IMR-90 (cell line): Measurements from ENCODE around the gene NEK6. TPM values are rescaled to one million over a fixed set of nuclear protein-coding genes. Genes with fewer than 3 reads are reported as not detected.

Source experiments
- ATAC-seq: fragments of 200-7000 bp; cut with Tn5 transposase; 2 replicates; pipeline ENCODE4 v1.9.1; 2020; ENCODE audit warnings: low read depth, mild to moderate bottlenecking, moderate library complexity
- BruUV-seq: library from RNA; stranded (reverse); fragments of 400-500 nt; replicated peaks from 2 replicates; lab custom pipeline; 2021; lab: Mats Ljungman, UMichigan
- CTCF ChIA-PET: fragments of 300-600 bp; formaldehyde crosslinking; extraction: SDS; loops from one replicate; lab custom pipeline; 2021; ENCODE audit warnings: antibody characterized with exemption; lab: Yijun Ruan, JAX
- POLR2A ChIA-PET: fragments of 300-600 bp; sonication (Branson Sonifier 250); formaldehyde crosslinking; loops from one replicate; lab custom pipeline; 2022; ENCODE audit warnings: antibody characterized with exemption; ENCODE audit not compliant: unreplicated experiment; lab: Charles Lee
- DNase-seq: peaks from one replicate; pipeline ENCODE4 v3.0.0; 2013
- H2AFZ ChIP-seq: replicated peaks from 2 replicates; pipeline ENCODE3; 2013; ENCODE audit warnings: low read length, mild to moderate bottlenecking; ENCODE audit not compliant: poor library complexity
- H2AK5ac ChIP-seq: 2 replicates; pipeline ENCODE4 v1.6.1; 2013; ENCODE audit warnings: low read depth, low read length, inconsistent platforms
- H2AK9ac ChIP-seq: replicated peaks from 2 replicates; pipeline ENCODE3; 2013; ENCODE audit warnings: mild to moderate bottlenecking, low read depth, low read length, moderate library complexity; ENCODE audit not compliant: poor library complexity
- H2BK120ac ChIP-seq: 2 replicates; pipeline ENCODE4 v1.6.1; 2013; ENCODE audit warnings: low read depth, low read length, inconsistent platforms
- H2BK15ac ChIP-seq: 3 replicates; pipeline ENCODE4 v1.6.1; 2013; ENCODE audit warnings: low read depth, low read length, inconsistent platforms
- H2BK20ac ChIP-seq: 2 replicates; pipeline ENCODE4 v1.6.1; 2013; ENCODE audit warnings: low read depth, mild to moderate bottlenecking, inconsistent platforms, low read length, moderate library complexity
- H2BK5ac ChIP-seq: 2 replicates; pipeline ENCODE4 v1.6.1; 2013; ENCODE audit warnings: mild to moderate bottlenecking, low read depth, low read length, inconsistent platforms; ENCODE audit not compliant: poor library complexity, severe bottlenecking
- H3K14ac ChIP-seq: replicated peaks from 2 replicates; pipeline ENCODE4 v1.6.1; 2013; ENCODE audit warnings: low read depth, low read length, inconsistent platforms
- H3K18ac ChIP-seq: 2 replicates; pipeline ENCODE4 v1.6.1; 2013; ENCODE audit warnings: low read depth, low read length, control low read depth
- H3K23ac ChIP-seq: 2 replicates; pipeline ENCODE4 v1.6.1; 2013; ENCODE audit warnings: low read depth, low read length, inconsistent platforms
- H3K27ac ChIP-seq: 2 replicates; pipeline ENCODE4 v1.5.1; 2013; ENCODE audit warnings: mild to moderate bottlenecking, control low read depth, low read length; ENCODE audit not compliant: insufficient read depth
- H3K27me3 ChIP-seq: 2 replicates; pipeline ENCODE4 v1.6.1; 2013; ENCODE audit warnings: low read length; ENCODE audit not compliant: control insufficient read depth, insufficient read depth
- H3K36me3 ChIP-seq: 2 replicates; pipeline ENCODE4 v1.6.1; 2013; ENCODE audit warnings: low read length, mixed read lengths; ENCODE audit not compliant: control insufficient read depth, insufficient read depth
- H3K4ac ChIP-seq: 2 replicates; pipeline ENCODE4 v1.6.1; 2013; ENCODE audit warnings: low read depth, low read length, inconsistent platforms
- H3K4me1 ChIP-seq: 2 replicates; pipeline ENCODE4 v1.6.1; 2013; ENCODE audit warnings: low read length, mixed read lengths; ENCODE audit not compliant: control insufficient read depth, insufficient read depth
- H3K4me2 ChIP-seq: 2 replicates; pipeline ENCODE4 v1.6.1; 2013; ENCODE audit warnings: low read depth, mild to moderate bottlenecking, control low read depth, low read length, moderate library complexity
- H3K4me3 ChIP-seq: 2 replicates; pipeline ENCODE4 v1.5.1; 2013; ENCODE audit warnings: low read depth, mild to moderate bottlenecking, control low read depth, low read length, moderate library complexity; ENCODE audit not compliant: insufficient read depth
- H3K56ac ChIP-seq: 2 replicates; pipeline ENCODE4 v1.6.1; 2013; ENCODE audit warnings: low read length, inconsistent platforms; ENCODE audit not compliant: insufficient read depth; ENCODE audit errors: extremely low read depth
- H3K79me1 ChIP-seq, 2 experiments: 2 replicates each; pipeline ENCODE4 v1.6.1; 2013; ENCODE audit warnings: low read length in 2 of 2, inconsistent platforms in 1 of 2, low read depth in 1 of 2
- H3K9ac ChIP-seq: 2 replicates; pipeline ENCODE4 v1.6.1; 2013; ENCODE audit warnings: low read depth, low read length, control low read depth
- H3K9me1 ChIP-seq: 2 replicates; pipeline ENCODE4 v1.6.1; 2013; ENCODE audit warnings: low read length, inconsistent platforms; ENCODE audit not compliant: insufficient read depth
- H3K9me3 ChIP-seq: 2 replicates; pipeline ENCODE4 v1.6.1; 2013; ENCODE audit warnings: low read length; ENCODE audit not compliant: control insufficient read depth, insufficient read depth
- H4K20me1 ChIP-seq: 2 replicates; pipeline ENCODE4 v1.6.1; 2013; ENCODE audit warnings: low read length, inconsistent platforms; ENCODE audit not compliant: insufficient read depth
- H4K5ac ChIP-seq: 2 replicates; pipeline ENCODE4 v1.6.1; 2013; ENCODE audit warnings: mild to moderate bottlenecking, low read depth, low read length, control low read depth
- H4K8ac ChIP-seq, 2 experiments: 2 replicates each; pipeline ENCODE4 v1.6.1; 2013; ENCODE audit warnings: low read depth in 2 of 2, low read length in 2 of 2, control low read depth in 1 of 2, inconsistent platforms in 1 of 2
- H4K91ac ChIP-seq: 2 replicates; pipeline ENCODE4 v1.6.1; 2013; ENCODE audit warnings: low read depth, low read length, inconsistent platforms; ENCODE audit not compliant: insufficient read depth
- CEBPB ChIP-seq: IDR thresholded peaks from 2 replicates; pipeline ENCODE4 v1.6.1; 2012; ENCODE audit warnings: low read depth, low read length, improper control_type of control experiment
- CHD1 ChIP-seq: IDR thresholded peaks from 2 replicates; pipeline ENCODE4 v1.6.1; 2012; ENCODE audit warnings: low read depth, low read length, improper control_type of control experiment
- CTCF ChIP-seq: conservative IDR thresholded peaks from 2 replicates; pipeline ENCODE4 v1.5.1; 2012; ENCODE audit warnings: mild to moderate bottlenecking, low read depth, low read length, improper control_type of control experiment
- ELK1 ChIP-seq: fragments of 150-350 bp; IDR thresholded peaks from 2 replicates; pipeline ENCODE4 v1.6.1; 2016; ENCODE audit warnings: low read depth, mild to moderate bottlenecking, low read length, moderate library complexity, borderline replicate concordance
- MAFK ChIP-seq: IDR thresholded peaks from 2 replicates; pipeline ENCODE4 v1.6.1; 2012; ENCODE audit warnings: low read depth, low read length, improper control_type of control experiment
- MAZ ChIP-seq: IDR thresholded peaks from 2 replicates; pipeline ENCODE4 v1.6.1; 2012; ENCODE audit warnings: low read depth, mild to moderate bottlenecking, low read length, improper control_type of control experiment, moderate library complexity, borderline replicate concordance
- MXI1 ChIP-seq: IDR thresholded peaks from 2 replicates; pipeline ENCODE4 v1.6.1; 2012; ENCODE audit warnings: low read depth, mild to moderate bottlenecking, low read length, moderate library complexity, borderline replicate concordance
- NFE2L2 ChIP-seq: fragments of 150-350 bp; IDR thresholded peaks from 2 replicates; pipeline ENCODE4 v1.6.1; 2016; ENCODE audit warnings: low read depth, mild to moderate bottlenecking, low read length
- POLR2A ChIP-seq: IDR thresholded peaks from 2 replicates; pipeline ENCODE4 v1.6.1; 2012; ENCODE audit warnings: mild to moderate bottlenecking, low read depth, low read length
- RCOR1 ChIP-seq: IDR thresholded peaks from 2 replicates; pipeline ENCODE4 v1.6.1; 2012; ENCODE audit warnings: mild to moderate bottlenecking, low read length, improper control_type of control experiment; ENCODE audit not compliant: insufficient replicate concordance
- SMC3 ChIP-seq: fragments of 150-350 bp; IDR thresholded peaks from 2 replicates; pipeline ENCODE4 v1.6.1; 2016; ENCODE audit warnings: low read depth, mild to moderate bottlenecking, antibody characterized with exemption, low read length, moderate library complexity
- USF2 ChIP-seq: fragments of 150-350 bp; IDR thresholded peaks from 2 replicates; pipeline ENCODE4 v1.6.1; 2017; ENCODE audit warnings: mild to moderate bottlenecking, antibody characterized with exemption, low read length, low read depth
- WGBS, 2 experiments: methylation state at CpG; one replicate each; pipeline versions ENCODE4 v1.1.5 to v1.1.7; 2013; ENCODE audit warnings: missing lambda C conversion rate in 2 of 2; ENCODE audit not compliant: insufficient read length in 1 of 2; ENCODE audit errors: extremely low coverage in 2 of 2; 5-methylcytosine and 5-hydroxymethylcytosine counted together
- dilution Hi-C: fragments of 300-500 bp; cut with HindIII; formaldehyde crosslinking; loops from one replicate; pipeline ENCODE4 v1.14.3; 2018; ENCODE audit warnings: low sequenced_read_pairs; ENCODE audit not compliant: unreplicated experiment
- in situ Hi-C: fragments of 300-500 bp; cut with MboI; formaldehyde crosslinking; loops from 3 replicates; pipeline ENCODE4 v1.14.3; 2019; ENCODE audit warnings: low sequenced_read_pairs, inconsistent platforms, mixed read lengths
- intact Hi-C: fragments of 100-400 bp; cut with micrococcal nuclease; formaldehyde crosslinking; loops from 2 replicates; pipeline ENCODE4 v1.10.0; 2022
- polyA plus RNA-seq, 3 experiments: library from polyadenylated mRNA; depleted of rRNA; stranded (reverse); fragments of >200 nt; gene quantifications; 2 replicates each; pipeline ENCODE4 v1.2.3, GENCODE V29; 2012; ENCODE audit warnings: low replicate concordance in 1 of 3
- total RNA-seq: library from RNA; depleted of rRNA; stranded (reverse); fragments of >200 nt; gene quantifications from 2 replicates; pipeline ENCODE4 v1.2.3, GENCODE V29; 2012

Gene NEK6
- total and polyA plus RNA-seq, 2 of the 4 experiments (the other 2 are of a cell fraction), result 79.9 to 112 TPM

GRCh38 chr9:124208571-124208970 is 49.2 kb upstream of the NEK6 start:
- Histone ChIP-seq H2BK15ac (no peak overlapping the region), H3K27ac (no peak overlapping the region), H3K14ac (no peak overlapping the region), H2BK120ac (no peak overlapping the region), H2AFZ (no peak overlapping the region), H3K9ac (no peak overlapping the region), H3K23ac (no peak overlapping the region), H3K27me3 (peaks cover 25% of the 10 kb centered on the region), H2AK9ac (peak overlapping the region; percentile 53), H4K91ac (no peak overlapping the region), H4K8ac (no peak overlapping the region), H3K9me3 (peaks cover 5% of the 10 kb centered on the region; the same call in 1 of the 2 replicates), H4K20me1 (no peaks in the 10 kb centered on the region; the same call in 1 of the 2 replicates), H2BK5ac (no peak overlapping the region), H3K56ac (no peak overlapping the region), H3K4me2 (no peak overlapping the region), H2AK5ac (0 out of 2 replicates have a peak overlapping the region, but pooled peaks have one; percentile 35), H3K4ac (no peak overlapping the region), H2BK20ac (no peak overlapping the region), H3K79me1 (no peaks in the 10 kb centered on the region), H4K5ac (no peak overlapping the region), H3K36me3 (no peaks in the 10 kb centered on the region), H3K4me1 (peaks cover 6% of the 10 kb centered on the region), H3K9me1 (peaks cover 4% of the 10 kb centered on the region; the same call in 1 of the 2 replicates), H3K4me3 (no peak overlapping the region), H3K18ac (no peak overlapping the region)
- CTCF ChIA-PET, result no interaction called here
- no peak for TF ChIP-seq MXI1
- no peak for TF ChIP-seq USF2
- no peak for TF ChIP-seq MAZ
- no peak for TF ChIP-seq ELK1
- TF ChIP-seq CTCF, result no peak
- no peak for TF ChIP-seq CHD1
- TF ChIP-seq RCOR1, result no peak
- no peak for TF ChIP-seq POLR2A
- no peak for TF ChIP-seq CEBPB
- no peak for TF ChIP-seq MAFK
- TF ChIP-seq NFE2L2, result no peak
- no peak for TF ChIP-seq SMC3
- no TSS peak for BruUV-seq
- ATAC-seq (no peak), DNase-seq (no peak)
- no CpG with 5 or more reads among the region's 3 CpGs for WGBS, 2 experiments
- dilution Hi-C loops, result no loop called here
- intact Hi-C loops, result no loop called here
- POLR2A ChIA-PET, result no interaction called here
- in situ Hi-C loops, result no loop called here
